Hematopoietic multipotent progenitor cell treated with erythropoietin and hydrocortisone succinate and interleukin-3 and kit ligand, for 6 days (in vitro differentiated cells): ENCODE results near the gene ZNF391.
"Not testable (repeated sequence)": the region's sequence is repeated elsewhere in the genome, so short reads cannot be mapped to it uniquely, and the experiment has no call there.

Source experiments
- DNase-seq: peaks from one replicate; pipeline ENCODE4 v3.0.0-alpha.2; 2015

Gene ZNF391

DNA sequence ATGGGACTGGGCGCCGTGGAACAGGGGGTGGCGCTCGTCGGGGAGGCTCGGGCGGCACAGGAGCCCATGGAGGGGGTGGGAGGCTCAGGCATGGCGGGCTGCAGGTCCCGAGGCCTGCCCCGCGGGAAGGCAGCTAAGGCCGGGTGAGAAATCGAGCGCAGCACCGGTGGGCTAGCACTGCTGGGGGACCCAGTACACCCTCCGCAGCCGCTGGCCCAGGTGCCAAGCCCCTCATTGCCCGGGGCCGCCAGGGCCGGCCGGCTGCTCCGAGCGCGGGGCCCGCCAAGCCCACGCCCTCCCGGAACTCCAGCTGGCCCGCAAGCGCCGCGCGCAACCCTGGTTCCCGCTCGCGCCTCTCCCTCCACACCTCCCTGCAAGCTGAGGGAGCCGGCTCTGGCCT lies 36.3 kb downstream of the ZNF391 start:
- DNase-seq: not testable (repeated sequence)

DNA sequence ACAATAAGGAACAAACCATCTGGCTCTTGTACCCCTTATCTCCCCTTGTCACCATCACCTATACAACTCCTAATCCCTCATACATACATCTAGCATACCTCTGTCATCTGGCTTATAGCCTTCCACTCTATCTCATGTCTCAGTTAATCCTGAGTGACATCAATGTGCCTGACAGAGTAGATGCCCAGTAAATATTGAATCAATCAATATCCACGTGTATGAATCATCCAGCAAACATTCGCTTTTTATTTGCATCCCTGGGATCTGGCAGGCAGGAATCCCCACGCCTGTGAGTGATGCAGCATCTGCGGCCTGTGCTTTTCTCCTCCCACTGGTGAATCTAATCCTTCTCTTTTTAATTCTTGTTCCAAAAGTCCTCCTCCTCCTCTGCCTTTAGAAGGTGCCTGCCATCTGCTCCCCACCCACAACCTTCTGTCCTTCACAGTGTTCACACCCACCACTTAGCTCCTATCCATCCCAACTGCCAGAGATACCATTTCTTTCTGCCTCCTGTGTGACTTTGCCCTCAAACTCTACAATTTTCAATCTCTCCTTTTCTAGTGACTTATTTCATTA lies 37.6 kb downstream of the ZNF391 start:
- no peak for DNase-seq

DNA sequence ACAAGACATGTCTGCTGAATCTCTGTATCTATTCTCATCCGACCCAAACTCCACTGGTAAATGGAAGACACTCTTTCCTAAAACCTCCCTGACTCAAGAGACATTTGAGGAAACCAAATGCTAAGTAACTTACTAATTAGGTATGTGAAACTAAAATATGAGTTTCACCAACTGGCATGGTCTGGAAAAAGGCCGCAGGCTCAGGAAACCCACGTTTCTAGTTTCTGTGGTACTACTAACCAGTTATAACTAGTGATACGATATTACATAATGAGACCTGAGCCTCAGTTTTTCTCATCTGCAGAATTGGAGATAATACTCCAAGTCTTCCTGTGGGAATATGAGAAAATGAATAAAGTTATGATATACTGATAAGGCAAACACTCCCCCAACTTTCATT lies 39.9 kb downstream of the ZNF391 start:
- no peak for DNase-seq

DNA sequence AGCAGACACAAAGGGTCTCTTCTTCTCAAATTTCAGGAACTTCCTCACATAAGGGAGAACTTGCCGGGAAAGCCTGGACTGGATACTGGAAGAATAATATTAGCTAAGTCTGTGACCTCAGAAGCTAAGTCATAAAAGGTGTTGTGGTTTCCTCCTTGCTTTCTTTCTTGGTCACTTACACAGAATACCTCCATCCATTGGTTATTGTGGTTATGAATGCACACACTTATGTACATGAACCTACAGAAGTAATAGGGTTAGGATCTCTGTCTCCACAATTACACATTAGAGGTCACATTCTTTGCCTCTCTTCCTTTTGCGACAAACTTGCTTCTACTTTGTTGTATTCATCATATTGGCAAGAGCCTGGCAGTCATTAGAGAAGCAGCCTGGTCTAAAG lies 40.4 kb downstream of the ZNF391 start:
- no peak for DNase-seq

DNA sequence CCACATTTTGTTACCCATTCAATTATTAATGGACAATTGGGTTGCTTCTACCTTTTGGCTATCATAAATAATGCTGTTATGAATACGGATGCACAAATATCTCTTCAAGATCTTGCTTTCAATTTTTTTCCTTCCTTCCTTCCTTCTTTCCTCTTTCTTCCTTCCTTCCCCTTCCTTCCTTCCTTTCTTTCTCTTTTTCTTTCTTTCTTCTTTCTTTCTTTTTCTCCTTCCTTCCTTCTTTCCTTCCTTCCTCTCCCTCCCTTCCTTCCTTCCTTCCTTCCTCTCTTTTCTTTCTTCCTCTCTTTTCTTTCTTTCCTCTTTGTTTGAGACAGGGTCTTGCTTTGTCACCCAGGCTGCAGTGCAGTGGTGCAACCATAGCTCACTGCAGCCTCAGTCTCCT lies 45.2 kb downstream of the ZNF391 start:
- no peak for DNase-seq

DNA sequence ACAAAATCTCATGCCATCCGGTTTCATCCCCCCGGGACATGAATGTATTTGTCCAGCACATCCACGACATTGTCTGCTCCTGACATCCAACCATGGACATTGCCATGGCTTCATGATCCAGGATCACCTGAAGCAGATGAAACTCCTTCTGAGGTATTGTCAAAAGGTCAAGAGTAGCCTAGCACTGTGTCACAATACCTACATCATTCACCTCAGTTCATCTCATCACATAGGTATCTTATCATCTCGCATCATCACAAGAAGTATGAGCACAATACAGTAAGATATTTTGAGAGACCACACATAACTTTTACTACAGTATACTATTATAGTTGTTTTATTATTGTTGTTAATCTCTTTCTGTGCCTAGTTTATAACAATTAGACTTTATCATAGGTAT lies 50.8 kb downstream of the ZNF391 start:
- no peak for DNase-seq

DNA sequence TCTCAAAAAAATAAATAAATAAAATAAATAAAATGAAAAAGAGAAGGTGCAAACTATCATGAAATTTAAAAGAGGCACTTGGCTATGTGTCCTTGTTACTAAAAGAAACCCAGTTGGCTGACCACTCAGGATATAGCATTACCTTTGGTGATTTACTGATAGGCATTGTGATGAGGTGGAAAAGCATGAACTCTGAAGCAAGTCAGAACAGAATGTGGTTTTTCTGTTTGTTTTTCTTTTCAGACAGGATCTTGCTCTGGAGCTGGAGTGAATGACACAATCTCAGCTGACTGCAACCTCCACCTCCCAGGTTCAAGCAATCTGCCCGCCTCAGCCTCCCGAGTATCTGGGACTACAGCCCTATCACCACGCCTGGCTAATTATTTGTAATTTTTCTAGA lies 52.4 kb downstream of the ZNF391 start:
- DNase-seq: no peak

DNA sequence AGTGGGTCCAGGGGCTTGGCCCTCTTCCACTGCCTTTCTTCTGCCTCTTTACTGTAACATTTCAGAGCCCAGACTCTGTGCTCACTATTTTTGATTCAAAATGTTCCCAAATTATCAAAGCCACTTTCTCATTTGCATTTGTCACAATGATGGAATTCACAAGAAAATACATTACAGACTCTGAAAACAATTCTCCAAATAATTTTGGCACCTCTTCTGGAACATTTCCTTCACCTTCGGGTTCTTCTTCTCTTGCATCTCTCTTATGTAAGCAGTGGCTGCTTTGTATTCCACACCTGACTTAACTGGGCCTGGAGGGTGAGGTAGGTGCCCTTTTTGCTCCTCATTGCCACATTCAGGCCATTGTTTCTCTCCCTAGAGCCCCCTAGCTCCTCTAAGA lies 54.4 kb downstream of the ZNF391 start:
- DNase-seq: no peak

DNA sequence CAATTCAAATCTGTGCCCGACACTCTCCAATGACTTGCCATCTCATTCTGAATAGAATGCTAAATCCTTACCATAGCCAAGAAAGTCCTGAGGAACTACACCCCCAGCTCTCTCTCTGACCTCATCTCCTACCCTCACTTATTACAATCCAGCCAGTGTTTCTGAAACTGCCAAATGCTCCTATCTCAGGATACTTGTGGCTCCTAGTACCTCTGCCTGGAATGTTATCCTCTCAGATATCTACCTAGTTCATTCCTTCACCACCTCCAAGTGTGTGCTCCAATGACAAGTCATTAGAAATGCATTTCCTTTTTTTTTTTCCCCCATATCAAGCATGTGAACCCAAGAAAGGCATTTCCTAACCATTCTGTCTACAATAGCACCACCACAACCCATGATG lies 59.9 kb downstream of the ZNF391 start:
- no peak for DNase-seq

DNA sequence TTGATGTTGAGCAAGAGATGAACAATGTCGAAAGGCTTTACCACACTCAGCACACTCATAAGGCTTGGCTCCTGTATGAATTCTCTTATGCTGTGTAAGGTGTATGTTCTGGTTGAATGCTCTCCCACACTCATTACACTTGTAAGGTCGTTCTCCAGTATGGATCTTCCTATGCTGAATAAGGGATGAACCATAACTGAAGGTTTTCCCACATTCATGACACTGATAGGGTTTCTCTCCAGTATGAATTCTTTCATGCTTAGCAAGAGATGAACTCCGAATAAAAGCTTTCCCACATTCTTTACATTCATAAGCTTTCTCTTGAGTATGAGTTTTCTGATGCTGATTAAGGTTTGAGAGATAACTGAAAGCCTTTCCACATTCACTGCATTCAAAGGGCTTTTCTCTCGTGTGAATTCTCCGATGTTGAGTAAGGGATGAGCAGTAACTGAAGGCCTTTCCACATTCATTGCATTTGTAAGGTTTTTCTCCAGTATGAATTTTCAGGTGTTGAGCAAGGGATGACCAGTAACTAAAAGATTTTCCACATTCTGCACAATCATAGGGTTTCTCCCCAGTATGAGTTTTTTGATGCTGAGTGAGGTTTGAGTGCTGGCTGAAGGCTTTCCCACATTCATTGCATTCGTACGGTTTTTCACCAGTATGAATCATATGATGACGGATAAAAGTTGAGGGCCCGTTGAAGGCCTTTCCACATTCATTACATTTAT lies 63.3 kb downstream of the ZNF391 start:
- DNase-seq: no peak

DNA sequence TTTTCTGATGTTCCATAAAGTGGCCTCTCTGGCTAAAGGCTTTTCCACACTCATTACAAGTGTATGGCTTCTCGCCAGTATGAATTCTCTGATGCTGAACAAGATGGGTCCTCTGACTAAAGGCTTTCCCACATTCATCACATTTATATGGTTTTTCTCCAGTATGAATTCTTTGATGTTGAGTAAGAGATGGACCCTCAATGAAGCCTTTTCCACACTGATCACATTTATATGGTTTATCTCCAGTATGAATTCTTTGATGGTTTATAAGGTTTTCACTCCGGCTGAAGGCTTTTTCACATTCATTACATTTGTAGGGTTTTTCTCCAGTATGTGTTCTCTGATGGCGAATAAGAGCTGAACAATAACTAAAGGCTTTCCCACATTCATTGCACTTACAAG lies 63.9 kb downstream of the ZNF391 start:
- DNase-seq: peak; percentile 56
